ENCODE data around the gene KCNH2.
"Not testable (repeated sequence)": the region's sequence is repeated elsewhere in the genome, so short reads cannot be mapped to it uniquely, and the experiment has no call there.

GRCh38 chr7:151027728-151028130, 49.6 kb upstream of the KCNH2 start:
- TF ChIP-seq, protein P1, sequence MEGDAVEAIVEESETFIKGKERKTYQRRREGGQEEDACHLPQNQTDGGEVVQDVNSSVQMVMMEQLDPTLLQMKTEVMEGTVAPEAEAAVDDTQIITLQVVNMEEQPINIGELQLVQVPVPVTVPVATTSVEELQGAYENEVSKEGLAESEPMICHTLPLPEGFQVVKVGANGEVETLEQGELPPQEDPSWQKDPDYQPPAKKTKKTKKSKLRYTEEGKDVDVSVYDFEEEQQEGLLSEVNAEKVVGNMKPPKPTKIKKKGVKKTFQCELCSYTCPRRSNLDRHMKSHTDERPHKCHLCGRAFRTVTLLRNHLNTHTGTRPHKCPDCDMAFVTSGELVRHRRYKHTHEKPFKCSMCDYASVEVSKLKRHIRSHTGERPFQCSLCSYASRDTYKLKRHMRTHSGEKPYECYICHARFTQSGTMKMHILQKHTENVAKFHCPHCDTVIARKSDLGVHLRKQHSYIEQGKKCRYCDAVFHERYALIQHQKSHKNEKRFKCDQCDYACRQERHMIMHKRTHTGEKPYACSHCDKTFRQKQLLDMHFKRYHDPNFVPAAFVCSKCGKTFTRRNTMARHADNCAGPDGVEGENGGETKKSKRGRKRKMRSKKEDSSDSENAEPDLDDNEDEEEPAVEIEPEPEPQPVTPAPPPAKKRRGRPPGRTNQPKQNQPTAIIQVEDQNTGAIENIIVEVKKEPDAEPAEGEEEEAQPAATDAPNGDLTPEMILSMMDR (conservative IDR thresholded peaks at IDR 0.05; ENCODE audit: low read depth, low read length) = not testable (repeated sequence)
- not testable (repeated sequence) for TF ChIP-seq EZH2 (IDR thresholded peaks at IDR 0.05; ENCODE audit: borderline replicate concordance, low read depth, low read length, poor library complexity, severe bottlenecking)
